ENCODE results near the gene TRIM24.
A peak's percentile ranks its signal among the peaks of the same experiment; 100 is the strongest.

TRIM24 gene

GRCh38 chr7:138579136-138579535, 119.1 kb downstream of the TRIM24 start:
- no peak for DNase-seq (ENCODE audit: low spot score)

GRCh38 chr7:138579671-138580070, 119.6 kb downstream of the TRIM24 start:
- no peak for DNase-seq (ENCODE audit: low spot score)

GRCh38 chr7:138581065-138581464, 121.0 kb downstream of the TRIM24 start:
- no peak for DNase-seq (ENCODE audit: low spot score)

DNA sequence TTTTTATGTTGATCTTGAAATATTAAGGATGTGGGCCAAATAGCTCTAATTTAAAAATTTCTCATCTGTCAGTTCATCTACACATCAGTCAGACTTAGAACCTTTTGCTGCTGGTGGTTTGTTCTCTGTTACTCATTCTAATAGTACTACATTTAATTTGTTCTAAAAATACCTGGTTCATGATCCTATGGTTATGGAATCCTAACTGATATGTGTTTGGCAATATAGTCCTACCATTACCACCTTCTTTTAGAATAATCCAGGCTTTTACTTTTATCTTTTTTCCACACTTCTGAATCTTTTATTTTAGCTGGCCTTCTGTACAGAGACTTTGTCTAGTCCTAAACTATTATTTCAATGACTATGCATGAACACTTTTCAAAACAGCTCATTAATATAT, 124.2 kb downstream of the TRIM24 start:
- DNase-seq (ENCODE audit: low spot score), result no peak

DNA sequence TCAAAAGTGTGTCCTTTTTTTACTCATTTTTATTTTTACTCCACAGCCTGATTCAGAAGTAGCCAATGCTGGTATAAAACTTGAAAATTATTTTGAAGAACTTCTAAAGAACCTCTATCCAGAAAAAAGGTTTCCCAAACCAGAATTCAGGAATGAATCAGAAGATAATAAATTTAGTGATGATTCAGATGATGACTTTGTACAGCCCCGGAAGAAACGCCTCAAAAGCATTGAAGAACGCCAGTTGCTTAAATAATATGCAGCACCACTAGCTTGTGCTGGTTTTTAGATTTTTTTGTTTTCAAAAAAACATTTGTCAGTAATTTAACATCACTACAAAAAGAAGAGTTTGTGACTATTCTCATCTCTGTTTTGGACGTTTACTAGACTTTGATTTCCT, 124.6 kb downstream of the TRIM24 start:
- DNase-seq (ENCODE audit: low spot score), result no peak

GRCh38 chr7:138585283-138585993, 125.4 kb downstream of the TRIM24 start:
- DNase-seq (ENCODE audit: low spot score), result no peak

GRCh38 chr7:138587485-138587884, 127.4 kb downstream of the TRIM24 start:
- no peak for DNase-seq (ENCODE audit: low spot score)

- no peak for DNase-seq (ENCODE audit: low spot score)
Measured at GRCh38 chr7:138588986-138589385, 128.9 kb downstream of the TRIM24 start.

DNA sequence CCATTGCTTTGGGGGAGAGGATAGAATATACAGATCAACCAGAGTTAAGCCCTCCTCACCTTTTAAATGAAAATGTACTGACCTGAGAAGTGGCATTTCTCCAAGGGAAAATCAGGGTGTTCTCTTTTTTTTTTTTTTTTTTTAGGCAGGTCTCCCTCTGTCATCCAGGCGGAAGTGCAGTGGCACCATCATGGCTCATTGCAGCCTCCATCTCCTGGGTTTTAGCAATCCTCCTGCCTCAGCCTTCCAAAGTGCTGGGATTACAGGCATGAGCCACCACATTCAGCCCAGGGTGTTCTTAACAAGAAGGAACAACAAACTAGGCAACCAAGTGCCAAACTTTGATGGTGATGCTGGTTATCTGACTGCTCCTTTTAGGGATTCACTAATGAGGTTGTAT, 130.1 kb downstream of the TRIM24 start:
- no peak for DNase-seq (ENCODE audit: low spot score)

GRCh38 chr7:138595454-138595853, 135.4 kb downstream of the TRIM24 start:
- no peak for DNase-seq (ENCODE audit: low spot score)

- DNase-seq (ENCODE audit: low spot score), result no peak
Measured at GRCh38 chr7:138602451-138602850, 142.4 kb downstream of the TRIM24 start.

DNA sequence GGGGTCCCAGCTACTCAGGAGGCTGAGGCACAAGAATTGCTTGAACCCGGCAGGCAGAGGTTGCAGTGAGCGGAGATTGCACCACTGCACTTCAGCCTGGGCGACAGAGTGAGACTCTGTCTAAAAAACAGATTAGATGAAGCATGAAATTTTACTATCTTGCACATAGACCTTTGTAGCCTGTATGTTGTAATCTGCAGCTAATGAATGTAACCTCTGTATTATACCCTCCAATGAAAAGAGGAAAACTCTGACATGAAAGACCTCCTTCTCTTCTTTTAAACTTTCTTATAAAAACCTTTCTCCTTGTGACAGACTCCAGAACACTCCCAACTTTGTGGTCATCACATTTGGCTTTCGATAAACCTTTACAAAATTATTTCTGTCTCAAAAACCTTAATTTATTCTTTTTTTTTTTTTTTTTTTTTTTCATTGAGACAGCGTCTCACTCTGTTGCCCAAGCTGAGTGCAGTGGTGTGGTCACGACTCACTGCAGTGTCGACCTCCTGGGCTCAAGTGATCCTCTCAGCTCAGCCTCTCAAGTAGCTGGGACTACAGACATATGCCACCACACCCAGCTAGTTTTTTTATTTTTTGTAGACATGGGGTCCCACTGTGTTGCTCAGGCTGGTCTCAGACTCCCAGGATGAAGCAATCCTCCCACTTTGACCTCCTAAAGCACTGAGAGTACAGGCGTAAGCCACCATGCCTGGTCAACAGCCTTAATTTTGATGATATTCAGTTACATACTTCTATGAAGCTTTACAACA, 143.7 kb downstream of the TRIM24 start:
- no peak for DNase-seq (ENCODE audit: low spot score)

GRCh38 chr7:138606236-138606635, 146.2 kb downstream of the TRIM24 start:
- no peak for DNase-seq (ENCODE audit: low spot score)

GRCh38 chr7:138607216-138608126, 147.4 kb downstream of the TRIM24 start:
- DNase-seq (ENCODE audit: low spot score), result no peak

DNA sequence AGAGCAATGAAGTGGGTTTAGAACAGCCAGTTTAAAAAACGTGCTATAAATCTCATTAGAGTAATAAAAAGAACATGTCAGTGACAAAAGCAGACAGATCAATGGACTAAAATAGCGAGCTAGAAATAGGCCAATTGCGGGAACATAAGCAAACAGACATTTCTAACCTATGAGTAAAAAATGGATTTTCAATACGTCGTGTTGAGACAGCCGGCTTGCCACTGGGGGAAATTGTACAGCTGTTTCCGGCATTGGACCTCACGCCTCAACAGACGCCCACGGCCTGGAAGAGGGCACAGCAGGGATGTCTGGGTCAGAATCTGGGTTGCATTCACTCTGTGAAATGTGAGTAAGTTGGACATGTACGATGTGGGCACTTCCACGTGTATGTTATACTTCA, 148.2 kb downstream of the TRIM24 start:
- DNase-seq (ENCODE audit: low spot score), result peak; percentile 55

DNA sequence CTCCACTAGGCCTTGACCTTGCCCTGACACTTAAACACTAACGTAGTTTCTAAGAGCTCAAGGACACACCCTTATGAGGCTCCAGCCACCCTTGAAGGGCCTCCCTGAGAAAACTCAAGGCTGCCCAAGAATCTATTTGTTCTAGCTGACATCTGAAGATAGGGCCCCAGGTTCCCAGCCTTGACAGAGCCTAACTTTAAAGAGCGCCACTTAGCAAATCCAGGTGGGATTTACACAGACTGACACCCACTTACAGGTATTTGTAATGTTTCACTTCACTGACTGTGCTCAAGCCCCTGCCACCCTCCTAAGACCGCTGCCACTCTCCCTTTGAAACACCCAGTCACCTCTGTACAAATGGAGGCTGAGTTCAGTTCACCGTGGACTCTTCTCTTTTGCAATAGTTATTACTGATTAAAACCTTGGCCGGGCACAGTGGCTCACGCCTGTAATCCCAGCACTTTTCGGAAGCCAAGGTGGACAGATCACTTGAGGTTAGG, 150.7 kb downstream of the TRIM24 start:
- no peak for DNase-seq (ENCODE audit: low spot score)

GRCh38 chr7:138613630-138614029, 153.6 kb downstream of the TRIM24 start:
- DNase-seq (ENCODE audit: low spot score), result no peak

DNA sequence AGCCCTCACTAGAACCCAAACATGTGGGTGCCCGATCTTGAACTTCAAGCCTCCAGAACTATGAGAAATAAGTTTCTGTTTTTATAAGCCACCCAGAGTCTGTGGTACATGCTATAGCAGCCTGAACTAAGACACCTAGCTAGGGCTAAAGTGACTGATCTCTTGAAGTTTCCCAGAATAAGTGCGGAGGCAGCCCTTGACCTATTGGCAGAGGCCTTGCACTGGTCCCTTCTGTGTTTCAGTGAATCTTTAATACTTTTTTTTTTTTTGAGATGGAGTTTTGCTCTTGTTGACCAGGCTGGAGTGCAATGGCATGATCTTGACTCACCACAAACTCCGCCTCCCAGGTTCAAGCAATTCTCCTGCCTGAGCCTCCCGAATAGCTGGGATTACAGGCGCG, 156.0 kb downstream of the TRIM24 start:
- no peak for DNase-seq (ENCODE audit: low spot score)

GRCh38 chr7:138618506-138618905, 158.4 kb downstream of the TRIM24 start:
- DNase-seq (ENCODE audit: low spot score), result no peak

DNA sequence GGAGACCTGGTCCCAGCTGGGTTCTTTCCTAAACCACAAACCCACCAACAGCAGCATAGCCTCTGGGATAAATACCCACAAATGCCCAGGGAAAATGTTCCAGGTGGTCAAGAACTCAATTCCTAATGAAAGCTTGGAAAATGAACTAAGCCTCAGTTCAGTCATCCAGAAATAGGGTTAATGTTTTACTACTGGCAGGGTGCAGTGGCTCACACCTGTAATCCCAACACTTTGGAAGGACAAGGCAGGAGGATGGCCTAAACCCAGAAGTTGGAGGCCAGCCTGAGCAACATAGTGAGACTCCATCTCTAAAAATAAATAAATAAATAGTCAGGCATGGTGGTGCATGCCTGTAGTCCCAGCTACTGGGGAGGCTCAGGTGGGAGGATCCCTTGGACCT, 158.9 kb downstream of the TRIM24 start:
- DNase-seq (ENCODE audit: low spot score), result no peak

- DNase-seq (ENCODE audit: low spot score), result no peak
Measured at GRCh38 chr7:138622841-138623240, 162.8 kb downstream of the TRIM24 start.

- peak; percentile 47 for DNase-seq (ENCODE audit: low spot score)
Measured at GRCh38 chr7:138625084-138625848, 165.2 kb downstream of the TRIM24 start.

Measured in activated CD4-positive, alpha-beta T cell treated with anti-CD3 and anti-CD28 coated beads, Interleukin-2, Interleukin-4, amounts not matched to agents 100 ng/mL and 50 ng/mL, durations not matched to agents 16 hours and 8 hours (primary cell).